Heart left ventricle (tissue), 13 donors: ENCODE measurements around the gene CSTA.

ENCODE experiments used
- CTCF ChIP-seq, 12 donors: fragments of 200-600 bp; sonication (generic) in 4 of 12; IDR thresholded peaks; one replicate each; pipeline versions ENCODE4 v1.5.0 to v1.8.0; 2018 to 2022; ENCODE audit warnings: antibody characterized with exemption in 12 of 12, mild to moderate bottlenecking in 5 of 12
- POLR2A ChIP-seq, 2 donors: fragments of 450-650 bp; IDR thresholded peaks; one replicate each; pipeline ENCODE4 v1.6.1; 2017; ENCODE audit warnings: antibody characterized with exemption in 2 of 2, mild to moderate bottlenecking in 2 of 2, moderate library complexity in 2 of 2
- donor health status: ischemic (EF 13 %, LVEDD 7.1; RV severe dilation, severe dysfunction).
- donor health status: DM: no; HTN: yes; CAD: no.
- donor health status: DM: no; HTN: no; CAD: no.
- donor health status: ischemic (EF 25% LVEDD 6.9; RV normal size, moderate dysfunction).
- donor health status: ischemic (EF 25% LVEDD 5.7; RV mildly dilated, moderate dysfunction).
- donor health status: ischemic (EF 35%, LVEDD 5.7; RV mildly dilated, moderate dysfunction).
- donor health status: nonischemic (EF 11% LVEDD 7.7; RV severe dilation, severe dysfunction).
- donor health status: DM: yes; HTN: yes; CAD: no.
- donor health status: PGD.
- donor health status: ischemic (EF 29% LVEDD 5.4; RV normal size, mild dysfunction).
- donor health status: nonischemic (EF 23%, LVEDD 6.1; RV moderate dilation, normal function).

GRCh38 chr3:122353893-122354401 is 28.9 kb downstream of the CSTA start:
- no peak for TF ChIP-seq CTCF (IDR thresholded peaks at IDR 0.05)
- no peak for TF ChIP-seq POLR2A (IDR thresholded peaks at IDR 0.05)
